Measurements from ENCODE around the gene RNF123.

The RNF123 gene

GRCh38 chr3:49703443-49703927 lies 14.1 kb downstream of the RNF123 start:
- DNase-seq (ENCODE audit: low spot score), result peak; percentile 53

DNA sequence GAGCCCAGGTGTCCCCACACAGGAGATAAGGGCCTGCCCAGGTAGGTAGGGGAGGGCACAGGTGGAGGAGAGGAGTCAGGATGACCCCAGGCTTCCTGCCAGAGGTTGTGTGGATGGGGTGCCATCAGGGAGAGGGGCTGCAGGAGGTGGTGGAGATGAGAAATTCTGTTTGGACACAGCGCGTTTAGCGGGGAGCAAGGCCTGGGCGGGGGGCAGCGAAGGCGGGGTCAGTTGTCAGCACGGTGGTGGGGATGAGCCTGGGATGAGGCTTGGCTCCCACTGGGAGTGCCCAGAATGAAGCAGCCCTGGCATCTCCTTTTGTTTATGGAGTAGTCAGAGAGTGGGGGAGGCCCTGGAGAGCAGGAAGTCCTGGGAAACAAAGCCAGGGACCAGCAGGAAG lies 14.6 kb downstream of the RNF123 start:
- DNase-seq (ENCODE audit: low spot score), result no peak

DNA sequence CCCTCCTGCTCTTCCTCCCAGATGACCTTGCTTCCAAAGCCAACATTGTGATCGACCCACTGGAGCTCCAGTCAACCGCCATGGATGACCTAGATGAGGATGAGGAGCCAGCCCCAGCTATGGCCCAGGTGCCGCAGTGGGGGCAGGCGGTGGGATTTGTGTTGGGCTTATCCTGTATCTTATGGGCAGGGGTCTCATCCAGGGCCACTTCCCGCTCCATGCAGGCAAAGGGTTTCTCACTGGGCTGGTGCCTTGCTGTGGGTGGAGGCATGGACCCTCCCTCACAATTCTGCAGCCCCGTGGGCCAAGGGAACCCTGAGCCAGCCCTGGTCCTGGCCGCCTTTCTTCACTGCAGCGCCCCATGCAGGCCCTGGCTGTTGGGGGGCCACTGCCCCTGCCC lies 15.3 kb downstream of the RNF123 start:
- no peak for DNase-seq (ENCODE audit: low spot score)

GRCh38 chr3:49705390-49705960 lies 16.1 kb downstream of the RNF123 start:
- no peak for DNase-seq (ENCODE audit: low spot score)

DNA sequence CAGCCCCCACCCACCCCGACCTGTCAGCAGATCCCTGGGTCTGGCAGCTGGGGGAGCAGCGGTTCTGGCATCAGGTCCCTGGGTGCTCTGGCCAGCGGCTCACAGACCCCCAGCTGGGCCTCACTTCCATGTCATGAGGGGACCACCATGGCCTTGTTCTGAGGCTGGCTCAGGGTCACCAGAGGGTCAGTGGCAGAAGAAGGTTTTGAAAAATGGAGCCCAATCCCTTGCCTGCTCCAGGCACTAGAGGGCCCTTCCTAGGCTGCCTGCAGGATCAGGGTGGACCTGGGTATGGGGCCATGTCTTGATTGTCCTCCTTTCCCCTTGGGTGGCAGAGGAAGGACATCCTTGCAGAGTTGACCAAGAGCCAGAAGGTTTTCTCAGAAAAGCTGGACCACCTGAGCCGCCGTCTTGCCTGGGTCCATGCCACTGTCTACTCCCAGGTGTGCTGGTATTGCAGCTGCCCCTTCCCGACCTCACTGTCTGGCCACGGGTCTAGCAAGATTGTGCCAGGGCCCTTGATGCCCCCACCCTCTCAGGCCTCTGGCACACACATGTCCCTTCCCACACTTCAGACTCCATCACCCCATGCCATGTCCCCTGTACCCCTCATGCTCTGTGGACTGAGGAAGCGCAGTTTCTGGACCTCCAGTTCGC lies 17.2 kb downstream of the RNF123 start:
- DNase-seq (ENCODE audit: low spot score), result no peak

GRCh38 chr3:49707113-49707480 lies 17.7 kb downstream of the RNF123 start:
- DNase-seq (ENCODE audit: low spot score), result no peak

DNA sequence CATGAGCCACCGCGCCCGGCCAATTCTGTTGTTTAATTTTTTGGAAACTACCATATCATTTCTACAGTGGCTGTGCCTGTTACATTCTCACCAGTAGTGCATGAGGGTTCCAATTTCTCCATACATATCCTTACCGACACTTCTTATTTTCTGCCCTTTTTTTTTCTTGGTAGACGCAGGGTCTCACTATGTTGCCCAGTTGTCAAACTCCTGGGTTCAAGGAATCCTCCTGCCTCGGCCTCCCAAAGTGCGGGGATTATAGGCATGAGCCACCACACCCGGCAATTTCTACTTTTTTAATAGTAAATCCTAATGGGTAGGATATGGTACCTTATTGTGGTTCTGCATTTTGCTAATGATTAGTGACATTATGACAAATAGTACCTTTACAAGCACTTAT lies 20.5 kb downstream of the RNF123 start:
- no peak for DNase-seq (ENCODE audit: low spot score)

GRCh38 chr3:49711489-49711888 lies 22.1 kb downstream of the RNF123 start:
- no peak for DNase-seq (ENCODE audit: low spot score)

DNA sequence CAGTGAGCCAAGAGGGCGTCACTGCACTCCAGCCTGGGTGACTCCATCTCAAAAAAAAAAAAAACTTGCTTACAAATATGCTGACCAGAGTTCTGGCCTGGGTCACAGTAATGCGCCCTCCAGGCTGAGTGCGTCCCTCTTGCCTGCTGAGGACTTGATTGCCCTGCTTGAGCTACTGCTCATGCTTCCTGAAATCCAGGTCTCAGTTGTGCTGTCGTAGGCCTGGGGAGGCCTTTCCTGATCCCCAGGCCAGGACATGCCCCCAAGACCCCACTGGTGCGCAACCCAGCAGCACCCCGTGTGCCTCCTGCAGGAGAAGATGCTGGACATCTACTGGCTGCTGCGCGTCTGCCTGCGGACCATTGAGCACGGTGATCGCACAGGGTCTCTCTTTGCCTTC lies 22.8 kb downstream of the RNF123 start:
- DNase-seq (ENCODE audit: low spot score), result no peak

- DNase-seq (ENCODE audit: low spot score), result no peak
Observed at GRCh38 chr3:49712631-49713317, 23.4 kb downstream of the RNF123 start.

GRCh38 chr3:49713336-49714105 lies 24.2 kb downstream of the RNF123 start:
- DNase-seq (ENCODE audit: low spot score), result no peak

- no peak for DNase-seq (ENCODE audit: low spot score)
Observed at GRCh38 chr3:49714728-49715550, 25.6 kb downstream of the RNF123 start.

DNA sequence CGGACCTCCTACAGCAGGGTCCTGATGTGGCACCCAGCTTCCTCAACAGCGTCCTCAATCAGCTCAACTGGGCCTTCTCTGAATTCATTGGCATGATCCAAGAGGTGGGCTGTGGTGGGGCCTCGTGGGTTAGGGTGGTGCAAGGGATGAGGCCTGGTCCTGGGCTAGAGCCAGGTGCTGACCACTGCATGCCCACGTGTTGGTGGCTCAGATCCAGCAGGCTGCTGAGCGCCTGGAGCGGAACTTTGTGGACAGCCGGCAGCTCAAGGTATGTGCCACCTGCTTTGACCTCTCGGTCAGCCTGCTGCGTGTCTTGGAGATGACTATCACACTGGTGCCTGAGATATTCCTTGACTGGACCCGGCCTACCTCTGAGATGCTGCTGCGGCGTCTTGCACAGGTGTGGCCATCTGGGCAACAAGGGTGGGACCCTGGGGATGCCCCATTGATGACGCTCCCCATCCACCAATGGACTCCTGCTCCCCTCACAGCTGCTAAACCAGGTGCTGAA lies 26.3 kb downstream of the RNF123 start:
- DNase-seq (ENCODE audit: low spot score), result no peak

DNA sequence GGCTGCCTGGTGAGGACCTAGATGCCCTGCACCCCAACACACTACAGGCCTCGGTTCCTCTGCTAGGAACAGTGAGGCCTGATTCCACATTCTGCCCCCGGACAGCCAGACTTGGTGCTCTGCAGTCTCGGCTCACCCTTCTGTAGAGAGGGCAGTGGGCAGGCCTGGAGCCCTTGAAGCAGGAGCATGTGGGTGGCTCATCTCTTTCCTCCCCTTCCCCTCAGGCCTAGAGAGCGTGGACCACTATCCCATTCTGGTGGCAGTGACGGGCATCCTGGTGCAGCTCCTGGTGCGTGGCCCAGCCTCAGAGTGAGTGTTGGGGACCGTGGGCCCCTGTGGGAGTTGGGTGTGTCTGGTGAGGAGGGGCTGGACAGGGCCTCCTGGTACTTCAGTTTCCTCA lies 26.8 kb downstream of the RNF123 start:
- no peak for DNase-seq (ENCODE audit: low spot score)

GRCh38 chr3:49716691-49717210 lies 27.4 kb downstream of the RNF123 start:
- no peak for DNase-seq (ENCODE audit: low spot score)

DNA sequence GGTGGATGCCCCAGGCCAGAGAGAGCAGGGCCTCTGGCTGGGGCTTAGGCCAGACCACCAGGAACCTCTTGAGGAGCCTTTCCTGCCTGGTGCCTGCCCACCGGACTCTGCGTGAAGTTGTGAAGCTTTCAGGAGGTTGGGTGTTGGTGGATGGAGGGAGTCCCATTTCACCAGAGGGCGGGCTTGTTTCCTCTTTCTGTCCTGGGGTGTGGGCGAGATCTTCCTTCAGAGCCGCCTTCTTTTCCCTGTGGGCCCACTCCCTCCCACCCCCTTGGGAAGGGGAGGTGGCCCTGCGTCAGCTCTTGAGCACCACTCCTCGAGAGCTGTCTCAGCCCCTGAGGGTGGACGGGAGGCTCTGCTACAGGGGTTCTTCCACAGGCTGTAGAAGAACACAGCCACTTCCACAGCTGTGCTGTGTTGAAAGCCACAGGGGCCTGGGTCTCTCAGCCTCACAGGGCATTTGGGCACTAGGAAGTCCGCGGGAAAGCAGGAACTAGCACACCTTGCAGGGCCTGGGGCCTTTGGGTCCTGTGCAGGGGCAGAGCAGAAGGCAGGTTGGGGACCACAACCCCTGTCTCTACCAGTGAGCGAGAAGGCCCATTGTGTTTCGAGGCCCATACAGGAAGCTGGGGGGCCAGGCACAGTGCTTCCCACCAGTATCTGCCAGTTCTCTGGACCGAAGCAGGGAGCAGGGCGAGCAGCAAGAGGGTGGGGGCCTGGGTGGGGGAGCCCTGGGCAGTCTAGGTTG lies 28.0 kb downstream of the RNF123 start:
- DNase-seq (ENCODE audit: low spot score), result no peak

- DNase-seq (ENCODE audit: low spot score), result no peak
Observed at GRCh38 chr3:49717959-49718857, 28.9 kb downstream of the RNF123 start.

DNA sequence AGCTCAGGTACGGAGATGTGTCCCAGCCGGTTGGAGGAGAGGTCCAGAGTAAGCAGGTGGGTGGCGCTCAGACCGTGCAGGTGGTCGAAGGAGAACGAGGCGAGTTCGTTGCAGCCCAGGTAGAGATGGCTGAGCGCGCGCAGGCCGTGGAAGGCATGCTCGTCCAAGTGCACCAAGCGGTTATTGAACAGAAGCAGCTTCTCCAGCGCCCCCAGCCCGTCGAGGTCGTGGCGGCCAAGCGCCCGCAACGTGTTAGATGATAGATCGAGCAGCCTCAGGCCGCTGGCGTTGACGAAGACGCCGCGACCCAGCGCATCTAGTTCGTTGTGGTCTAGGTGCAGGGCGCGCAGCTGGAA lies 29.5 kb downstream of the RNF123 start:
- DNase-seq (ENCODE audit: low spot score), result no peak

GRCh38 chr3:49719214-49719884 lies 30.0 kb downstream of the RNF123 start, which contains the start of gene AMIGO3:
AMIGO3 (minus strand) TSS chr3:49719684; CDS start chr3:49719465, 219 bp downstream.
- peak; percentile 95 for DNase-seq (ENCODE audit: low spot score)
